SK-N-SH (cell line): ENCODE measurements around the gene SNED1.

ENCODE experiments used
- POLR2AphosphoS5 ChIP-seq: IDR thresholded peaks from 2 replicates; pipeline ENCODE4 v1.6.1; 2012; ENCODE audit warnings: low read depth, low read length
- RAD21 ChIP-seq: IDR thresholded peaks from 2 replicates; pipeline ENCODE4 v1.6.1; 2012; ENCODE audit warnings: mild to moderate bottlenecking, low read length
- SIN3A ChIP-seq: IDR thresholded peaks from 2 replicates; pipeline ENCODE4 v1.6.1; 2012; ENCODE audit warnings: low read depth, mild to moderate bottlenecking, low read length, moderate library complexity, borderline replicate concordance
- TF ChIP-seq, protein P1 (sequence below): fragments of 200-600 bp; sonication (generic); IDR thresholded peaks from 2 replicates; pipeline ENCODE4 v1.6.1; 2017; ENCODE audit warnings: antibody characterized with exemption, mild to moderate bottlenecking, moderate library complexity
- TF ChIP-seq, protein P2 (sequence below): IDR thresholded peaks from 2 replicates; pipeline ENCODE4 v1.6.1; 2012; ENCODE audit warnings: mild to moderate bottlenecking, low read depth, low read length, moderate library complexity

DNA sequence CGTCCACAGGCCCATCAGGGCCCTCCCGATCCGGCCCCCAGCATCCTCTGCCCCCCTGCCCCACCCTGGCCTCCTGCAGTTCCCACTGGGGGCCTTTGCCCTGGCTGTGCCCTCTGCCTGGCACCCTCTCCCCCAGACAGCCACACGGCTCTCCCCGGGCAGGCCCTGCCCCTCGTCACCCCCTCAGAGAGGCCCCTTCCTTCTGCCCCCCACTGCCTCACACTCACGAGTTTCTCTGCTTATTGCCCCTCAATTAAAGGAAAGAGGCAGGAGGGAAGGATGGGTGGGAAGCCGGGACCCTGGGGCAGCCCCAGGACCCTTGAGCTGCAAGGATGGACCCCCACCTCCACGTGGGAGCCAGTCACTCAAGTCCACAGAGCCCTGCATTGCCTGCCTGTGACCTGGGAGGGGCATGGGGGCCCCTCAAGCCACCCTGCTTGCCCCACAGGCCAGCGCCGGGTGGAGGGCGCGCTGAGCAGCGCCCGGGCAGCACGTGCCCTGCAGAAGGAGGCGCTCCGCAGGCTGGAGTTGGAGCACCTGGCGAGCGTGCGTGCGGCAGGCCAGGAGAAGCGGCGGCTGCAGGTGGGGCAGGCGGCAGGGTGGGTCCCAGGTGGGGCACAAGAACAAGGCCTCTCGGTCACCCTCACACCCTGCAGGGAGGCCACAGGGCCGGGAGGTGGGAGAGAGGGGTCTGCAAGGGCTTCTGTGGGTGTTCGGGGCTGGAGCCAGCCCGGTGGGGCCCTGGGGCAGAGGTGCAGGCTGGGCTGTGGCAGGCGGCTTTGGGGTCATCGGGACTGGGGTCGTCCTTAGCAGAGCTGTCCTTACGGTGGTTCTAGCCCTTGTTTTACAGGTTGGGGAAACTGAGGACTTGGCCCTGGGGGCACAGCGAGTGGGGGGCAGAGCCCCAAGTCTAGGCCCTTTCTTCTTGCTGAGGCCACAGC lies 30.5 kb upstream of the SNED1 start:
- TF ChIP-seq, protein P1, sequence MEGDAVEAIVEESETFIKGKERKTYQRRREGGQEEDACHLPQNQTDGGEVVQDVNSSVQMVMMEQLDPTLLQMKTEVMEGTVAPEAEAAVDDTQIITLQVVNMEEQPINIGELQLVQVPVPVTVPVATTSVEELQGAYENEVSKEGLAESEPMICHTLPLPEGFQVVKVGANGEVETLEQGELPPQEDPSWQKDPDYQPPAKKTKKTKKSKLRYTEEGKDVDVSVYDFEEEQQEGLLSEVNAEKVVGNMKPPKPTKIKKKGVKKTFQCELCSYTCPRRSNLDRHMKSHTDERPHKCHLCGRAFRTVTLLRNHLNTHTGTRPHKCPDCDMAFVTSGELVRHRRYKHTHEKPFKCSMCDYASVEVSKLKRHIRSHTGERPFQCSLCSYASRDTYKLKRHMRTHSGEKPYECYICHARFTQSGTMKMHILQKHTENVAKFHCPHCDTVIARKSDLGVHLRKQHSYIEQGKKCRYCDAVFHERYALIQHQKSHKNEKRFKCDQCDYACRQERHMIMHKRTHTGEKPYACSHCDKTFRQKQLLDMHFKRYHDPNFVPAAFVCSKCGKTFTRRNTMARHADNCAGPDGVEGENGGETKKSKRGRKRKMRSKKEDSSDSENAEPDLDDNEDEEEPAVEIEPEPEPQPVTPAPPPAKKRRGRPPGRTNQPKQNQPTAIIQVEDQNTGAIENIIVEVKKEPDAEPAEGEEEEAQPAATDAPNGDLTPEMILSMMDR = no peak
- TF ChIP-seq POLR2AphosphoS5 (no peak), SIN3A (no peak), RAD21 (no peak)
- TF ChIP-seq, protein P2, sequence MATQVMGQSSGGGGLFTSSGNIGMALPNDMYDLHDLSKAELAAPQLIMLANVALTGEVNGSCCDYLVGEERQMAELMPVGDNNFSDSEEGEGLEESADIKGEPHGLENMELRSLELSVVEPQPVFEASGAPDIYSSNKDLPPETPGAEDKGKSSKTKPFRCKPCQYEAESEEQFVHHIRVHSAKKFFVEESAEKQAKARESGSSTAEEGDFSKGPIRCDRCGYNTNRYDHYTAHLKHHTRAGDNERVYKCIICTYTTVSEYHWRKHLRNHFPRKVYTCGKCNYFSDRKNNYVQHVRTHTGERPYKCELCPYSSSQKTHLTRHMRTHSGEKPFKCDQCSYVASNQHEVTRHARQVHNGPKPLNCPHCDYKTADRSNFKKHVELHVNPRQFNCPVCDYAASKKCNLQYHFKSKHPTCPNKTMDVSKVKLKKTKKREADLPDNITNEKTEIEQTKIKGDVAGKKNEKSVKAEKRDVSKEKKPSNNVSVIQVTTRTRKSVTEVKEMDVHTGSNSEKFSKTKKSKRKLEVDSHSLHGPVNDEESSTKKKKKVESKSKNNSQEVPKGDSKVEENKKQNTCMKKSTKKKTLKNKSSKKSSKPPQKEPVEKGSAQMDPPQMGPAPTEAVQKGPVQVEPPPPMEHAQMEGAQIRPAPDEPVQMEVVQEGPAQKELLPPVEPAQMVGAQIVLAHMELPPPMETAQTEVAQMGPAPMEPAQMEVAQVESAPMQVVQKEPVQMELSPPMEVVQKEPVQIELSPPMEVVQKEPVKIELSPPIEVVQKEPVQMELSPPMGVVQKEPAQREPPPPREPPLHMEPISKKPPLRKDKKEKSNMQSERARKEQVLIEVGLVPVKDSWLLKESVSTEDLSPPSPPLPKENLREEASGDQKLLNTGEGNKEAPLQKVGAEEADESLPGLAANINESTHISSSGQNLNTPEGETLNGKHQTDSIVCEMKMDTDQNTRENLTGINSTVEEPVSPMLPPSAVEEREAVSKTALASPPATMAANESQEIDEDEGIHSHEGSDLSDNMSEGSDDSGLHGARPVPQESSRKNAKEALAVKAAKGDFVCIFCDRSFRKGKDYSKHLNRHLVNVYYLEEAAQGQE = no peak
